H1 (cell line): ENCODE measurements around the gene PDE4D. TPM values are rescaled to one million over a fixed set of nuclear protein-coding genes. Genes with fewer than 3 reads are reported as not detected.

Experiments
- CTCF ChIA-PET: fragments of 300-600 bp; sonication (Branson Sonifier 250); formaldehyde crosslinking; loops from one replicate; lab custom pipeline; 2021; ENCODE audit not compliant: partially characterized antibody; lab: Charles Lee
- POLR2A ChIA-PET: fragments of 300-600 bp; sonication (Branson Sonifier 250); formaldehyde crosslinking; loops from one replicate; lab custom pipeline; 2021; ENCODE audit warnings: inconsistent platforms; ENCODE audit not compliant: partially characterized antibody; lab: Charles Lee
- DNase-seq, 2 experiments: peaks; one replicate each; pipeline versions ENCODE4 v3.0.0 to v3.0.0-alpha.2; 2010 to 2022; ENCODE audit warnings: low spot score in 2 of 2, low read depth in 1 of 2, mixed read lengths in 1 of 2
- FAIRE-seq: peaks from 2 replicates; lab custom pipeline; 2011; peaks lifted over from hg19 to GRCh38; lab: Jason Lieb, UNC
- H2AFZ ChIP-seq: 2 replicates; pipeline ENCODE4 v1.8.1; 2012; ENCODE audit warnings: low read length, inconsistent platforms
- H2AK5ac ChIP-seq: 2 replicates; pipeline ENCODE4 v1.6.1; 2013; ENCODE audit warnings: low read depth, low read length
- H2BK120ac ChIP-seq: replicated peaks from 2 replicates; pipeline ENCODE3; 2013; ENCODE audit warnings: low read depth, low read length, inconsistent platforms
- H2BK12ac ChIP-seq: 2 replicates; pipeline ENCODE4 v1.6.1; 2013; ENCODE audit warnings: low read depth, low read length
- H2BK15ac ChIP-seq: 2 replicates; pipeline ENCODE4 v1.6.1; 2013; ENCODE audit warnings: low read length
- H2BK20ac ChIP-seq: 2 replicates; pipeline ENCODE4 v1.6.1; 2013; ENCODE audit warnings: low read length
- H2BK5ac ChIP-seq: 2 replicates; pipeline ENCODE4 v1.6.1; 2013; ENCODE audit warnings: low read depth, low read length
- H3K14ac ChIP-seq: 2 replicates; pipeline ENCODE4 v1.6.1; 2013; ENCODE audit warnings: inconsistent platforms; ENCODE audit not compliant: insufficient read length
- H3K18ac ChIP-seq: 2 replicates; pipeline ENCODE4 v1.6.1; 2013; ENCODE audit warnings: low read length; ENCODE audit errors: extremely low read depth
- H3K23ac ChIP-seq: 2 replicates; pipeline ENCODE4 v1.6.1; 2013; ENCODE audit warnings: inconsistent platforms; ENCODE audit not compliant: insufficient read length
- H3K23me2 ChIP-seq: 2 replicates; pipeline ENCODE4 v1.6.1; 2013; ENCODE audit warnings: low read depth, low read length
- H3K27ac ChIP-seq: 2 replicates; pipeline ENCODE4 v1.6.1; 2011; ENCODE audit warnings: low read depth, low read length, inconsistent platforms
- H3K27me3 ChIP-seq, 4 experiments: replicated peaks in 1 of 4; 1 replicate in 1 of 4; 2 replicates in 3 of 4; pipeline versions ENCODE4 v1.6.1 to v1.8.1; 2011 to 2013; ENCODE audit warnings: low read length in 3 of 4, mild to moderate bottlenecking in 3 of 4, inconsistent platforms in 2 of 4, mixed read lengths in 2 of 4, moderate library complexity in 1 of 4; ENCODE audit not compliant: control insufficient read depth in 3 of 4, insufficient read depth in 3 of 4; ENCODE audit errors: extremely low read depth in 1 of 4
- H3K36me3 ChIP-seq, 4 experiments: 2 replicates each; pipeline versions ENCODE4 v1.6.1 to v1.8.1; 2011 to 2013; ENCODE audit warnings: mild to moderate bottlenecking in 4 of 4, low read length in 3 of 4, moderate library complexity in 2 of 4, control low read depth in 1 of 4, inconsistent platforms in 1 of 4; ENCODE audit not compliant: insufficient read depth in 4 of 4, control insufficient read depth in 2 of 4
- H3K4ac ChIP-seq: replicated peaks from 2 replicates; pipeline ENCODE3; 2013; ENCODE audit warnings: low read length, low read depth, mixed read lengths, inconsistent platforms; ENCODE audit not compliant: insufficient read length
- H3K4me1 ChIP-seq, 4 experiments: replicated peaks in 1 of 4; 1 replicate in 1 of 4; 2 replicates in 3 of 4; pipeline versions ENCODE4 v1.6.1 to v1.8.1; 2011 to 2013; ENCODE audit warnings: low read length in 3 of 4, inconsistent platforms in 2 of 4, mixed read lengths in 1 of 4; ENCODE audit not compliant: insufficient read depth in 4 of 4, control insufficient read depth in 3 of 4
- H3K4me2 ChIP-seq, 2 experiments: 2 replicates each; pipeline versions ENCODE4 v1.6.1 to v1.8.1; 2011 to 2013; ENCODE audit warnings: low read depth in 2 of 2, low read length in 2 of 2, control low read depth in 1 of 2, inconsistent platforms in 1 of 2, mild to moderate bottlenecking in 1 of 2; ENCODE audit not compliant: insufficient read depth in 1 of 2
- H3K4me3 ChIP-seq, 4 experiments: fragments of 200-600, 300-600 bp in 1 of 4; sonication (generic), shearing (Covaris generic), sonication (Bioruptor Twin) in 1 of 4; 2 replicates each; pipeline versions ENCODE4 v1.5.1 to v1.8.1; 2011 to 2016; ENCODE audit warnings: low read length in 4 of 4, low read depth in 3 of 4, control low read depth in 2 of 4, inconsistent platforms in 2 of 4, mild to moderate bottlenecking in 2 of 4, mixed read lengths in 1 of 4, moderate library complexity in 1 of 4; ENCODE audit not compliant: insufficient read depth in 2 of 4; ENCODE audit errors: extremely low read depth in 1 of 4
- H3K56ac ChIP-seq: replicated peaks from 2 replicates; pipeline ENCODE3; 2013; ENCODE audit warnings: low read depth, mild to moderate bottlenecking, mixed read lengths, low read length, inconsistent platforms; ENCODE audit not compliant: insufficient read length
- H3K79me1 ChIP-seq: 2 replicates; pipeline ENCODE4 v1.6.1; 2013; ENCODE audit warnings: low read depth, low read length, control low read depth
- H3K79me2 ChIP-seq, 2 experiments: 2 replicates each; pipeline versions ENCODE4 v1.6.1 to v1.8.1; 2012 to 2013; ENCODE audit warnings: low read length in 2 of 2, mild to moderate bottlenecking in 2 of 2, inconsistent platforms in 1 of 2; ENCODE audit not compliant: insufficient read depth in 2 of 2, control insufficient read depth in 1 of 2
- H3K9ac ChIP-seq, 4 experiments: replicated peaks in 1 of 4; 1 replicate in 1 of 4; 2 replicates in 3 of 4; pipeline versions ENCODE4 v1.6.1 to v1.8.1; 2011 to 2013; ENCODE audit warnings: low read depth in 3 of 4, low read length in 3 of 4, control low read depth in 2 of 4, mild to moderate bottlenecking in 2 of 4, moderate library complexity in 2 of 4, inconsistent platforms in 1 of 4; ENCODE audit errors: extremely low read depth in 1 of 4
- H3K9me3 ChIP-seq, 2 experiments: 2 replicates each; pipeline versions ENCODE4 v1.6.1 to v1.8.1; 2012 to 2013; ENCODE audit warnings: mild to moderate bottlenecking in 2 of 2, moderate library complexity in 2 of 2, control low read depth in 1 of 2, inconsistent platforms in 1 of 2, low read depth in 1 of 2, low read length in 1 of 2, mixed read lengths in 1 of 2; ENCODE audit not compliant: insufficient read depth in 2 of 2
- H4K20me1 ChIP-seq, 2 experiments: replicated peaks in 1 of 2; 2 replicates each; pipeline versions ENCODE3 to v1.8.1; 2011 to 2013; ENCODE audit warnings: inconsistent platforms in 2 of 2, low read length in 2 of 2, mild to moderate bottlenecking in 1 of 2; ENCODE audit not compliant: insufficient read depth in 2 of 2, control insufficient read depth in 1 of 2
- H4K5ac ChIP-seq: 2 replicates; pipeline ENCODE4 v1.6.1; 2013; ENCODE audit warnings: low read length, low read depth, mixed read lengths, inconsistent platforms; ENCODE audit not compliant: insufficient read length
- H4K8ac ChIP-seq: 2 replicates; pipeline ENCODE4 v1.8.0; 2013; ENCODE audit warnings: mild to moderate bottlenecking, moderate library complexity, low read length, inconsistent platforms; ENCODE audit not compliant: insufficient read depth; ENCODE audit errors: extremely low read depth
- H4K91ac ChIP-seq: replicated peaks from 2 replicates; pipeline ENCODE3; 2013; ENCODE audit warnings: low read length, mixed read lengths, inconsistent platforms; ENCODE audit not compliant: insufficient read length
- ASH2L ChIP-seq: fragments of 200-600, 300-600 bp; sonication (generic); IDR thresholded peaks from one replicate; pipeline ENCODE4 v1.7.1; 2017; ENCODE audit warnings: low read length
- BCL11A ChIP-seq, 2 experiments: IDR thresholded peaks; one replicate each; pipeline ENCODE4 v1.6.1; 2011; ENCODE audit warnings: low read depth in 2 of 2, low read length in 2 of 2, mild to moderate bottlenecking in 2 of 2
- CBX5 ChIP-seq: fragments of 300-800, 300-1000 bp; sonication (generic); IDR thresholded peaks from 2 replicates; pipeline ENCODE4 v1.7.1; 2016; ENCODE audit warnings: antibody characterized with exemption, low read length, low read depth
- JUN ChIP-seq: IDR thresholded peaks from 2 replicates; pipeline ENCODE4 v1.6.1; 2011; ENCODE audit warnings: low read depth, mild to moderate bottlenecking, improper control_type of control experiment, low read length
- KDM1A ChIP-seq: fragments of 200-600, 300-600 bp; sonication (generic); IDR thresholded peaks from 2 replicates; pipeline ENCODE4 v1.7.1; 2016; ENCODE audit warnings: mild to moderate bottlenecking, low read length, borderline replicate concordance
- NRF1 ChIP-seq: IDR thresholded peaks from 2 replicates; pipeline ENCODE4 v1.6.1; 2011; ENCODE audit warnings: mild to moderate bottlenecking, low read depth, low read length, improper control_type of control experiment
- RXRA ChIP-seq: IDR thresholded peaks from 2 replicates; pipeline ENCODE4 v1.6.1; 2011; ENCODE audit warnings: low read depth, mild to moderate bottlenecking, low read length, moderate library complexity; ENCODE audit not compliant: insufficient read depth
- SIX5 ChIP-seq: IDR thresholded peaks from 2 replicates; pipeline ENCODE4 v1.6.1; 2011; ENCODE audit warnings: mild to moderate bottlenecking, low read depth, low read length
- SP1 ChIP-seq: IDR thresholded peaks from 2 replicates; pipeline ENCODE4 v1.6.1; 2011; ENCODE audit warnings: low read depth, low read length
- SRF ChIP-seq: IDR thresholded peaks from 2 replicates; pipeline ENCODE4 v1.6.1; 2011; ENCODE audit warnings: mild to moderate bottlenecking, low read depth, low read length, moderate library complexity
- WGBS, 2 experiments: shearing (Covaris generic) in 1 of 2; methylation state at CpG; one replicate each; pipeline versions ENCODE4 v1.1.6 to v1.1.7; 2013 to 2015; ENCODE audit warnings: low lambda C conversion rate in 2 of 2, mixed read lengths in 2 of 2, inconsistent platforms in 1 of 2, low coverage in 1 of 2, missing lambda C conversion rate in 1 of 2; ENCODE audit not compliant: insufficient replicate concordance in 2 of 2, insufficient coverage in 1 of 2, insufficient read length in 1 of 2; ENCODE audit errors: extremely low coverage in 1 of 2, missing lambda C conversion rate in 1 of 2; 5-methylcytosine and 5-hydroxymethylcytosine counted together
- polyA plus RNA-seq, 7 experiments: library from polyadenylated mRNA; depleted of rRNA in 3 of 7; stranded (reverse) in 5 of 7; unstranded in 2 of 7; fragments of >200 nt in 5 of 7; fragments of 200-250 nt in 2 of 7; gene quantifications; 1 replicate in 5 of 7; 2 replicates in 1 of 7; 4 replicates in 1 of 7; pipeline versions ENCODE4 v1.2.1 to v1.2.3, GENCODE V29; 2011 to 2013; ENCODE audit warnings: missing spikeins in 2 of 7, mixed read lengths in 2 of 7
- total RNA-seq: library from RNA; stranded (reverse); fragmentation: NEBNext Ultra II Directional; extraction: Animal tissue kit (Norgen Biotek cat#: 25700); gene quantifications from 2 replicates; pipeline ENCODE4 v1.2.1, GENCODE V29; 2021
- TF ChIP-seq, protein P1 (sequence below): IDR thresholded peaks from 2 replicates; pipeline ENCODE4 v1.6.1; 2012; ENCODE audit warnings: inconsistent platforms

PDE4D gene
- total and polyA plus RNA-seq, 2 of the 8 experiments (the other 6 are each of a cell fraction or from before 2014, with no cell fraction given) = 2.3 to 3.7 TPM

DNA sequence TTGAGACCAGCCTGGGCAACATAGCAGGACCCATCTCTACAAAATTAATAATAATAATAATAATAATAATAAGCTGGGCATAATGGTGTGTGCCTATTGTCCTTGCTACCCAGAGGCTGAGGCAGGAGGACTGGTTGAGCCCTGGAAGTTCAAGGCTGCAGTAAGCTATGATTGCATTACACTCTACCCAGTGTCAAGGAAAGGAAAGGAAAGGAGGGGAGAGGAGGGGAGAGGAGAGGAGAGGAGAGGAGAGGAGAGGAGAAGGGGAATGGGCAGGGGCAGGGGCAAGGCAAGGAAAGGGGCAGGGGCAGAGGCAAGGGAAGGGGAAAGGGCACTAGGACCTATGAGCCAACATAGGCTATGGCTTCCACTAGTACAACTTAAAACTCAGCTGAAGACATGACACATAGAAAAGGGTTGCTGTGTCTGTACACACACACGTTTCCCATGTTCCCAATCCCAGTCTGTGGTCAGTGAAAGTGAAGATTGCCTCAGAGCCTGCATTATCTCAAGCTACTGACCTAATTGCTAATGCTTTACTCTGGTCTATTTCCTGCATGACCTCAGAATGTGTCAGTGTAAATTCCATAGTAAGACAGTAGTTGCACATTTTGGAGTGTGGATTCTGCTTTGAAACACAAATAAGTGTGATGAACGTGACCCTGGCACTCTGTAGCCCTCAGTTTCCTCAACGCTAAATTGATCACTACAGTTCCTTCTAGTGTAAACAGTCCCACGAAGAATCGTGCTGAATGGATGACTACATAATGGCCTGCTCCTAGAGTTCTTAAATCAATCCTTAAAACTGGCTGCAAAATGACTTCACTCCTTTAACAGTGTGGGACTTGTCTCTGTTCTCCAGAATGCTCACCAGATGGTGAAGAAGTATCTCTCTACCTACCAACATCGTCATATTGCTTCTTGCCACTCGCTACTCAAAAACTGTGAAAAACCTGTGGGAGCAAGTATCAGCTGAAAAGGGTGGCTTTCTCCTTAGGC, 813.6 kb downstream of the PDE4D start:
- POLR2A ChIA-PET = no interaction called here
- no peak overlapping the region for H2BK120ac ChIP-seq
- H3K4me3 ChIP-seq = no peak overlapping the region
- H3K27me3 ChIP-seq = no peaks in the 10 kb centered on the region
- H3K23me2 ChIP-seq = no peaks in the 10 kb centered on the region; the same call in 1 of the 2 replicates
- no peak overlapping the region for H2BK5ac ChIP-seq
- H3K9ac ChIP-seq = no peak overlapping the region; a peak in 1 of 7 replicates
- no peak overlapping the region for H3K4me2 ChIP-seq
- no peak overlapping the region for H3K23ac ChIP-seq
- H4K20me1 ChIP-seq = no peaks in the 10 kb centered on the region
- H3K4ac ChIP-seq = no peak overlapping the region
- H2AFZ ChIP-seq = peak overlapping the region; percentile 57; the same call in 1 of the 2 replicates
- H3K36me3 ChIP-seq = no peaks in the 10 kb centered on the region
- H3K4me1 ChIP-seq = no peaks in the 10 kb centered on the region
- no peak for FAIRE-seq
- no peak overlapping the region for H2BK15ac ChIP-seq
- DNase-seq = no peak
- H4K91ac ChIP-seq = no peak overlapping the region
- H3K14ac ChIP-seq = no peak overlapping the region
- CTCF ChIA-PET = interaction anchor here (0.7 to 1.5 kb wide), 3 partner anchors 19 to 94 kb away, joined by 3 read pairs; no protein-coding TSS in a partner anchor
- no peak overlapping the region for H2BK20ac ChIP-seq
- H3K79me1 ChIP-seq = no peaks in the 10 kb centered on the region
- H4K5ac ChIP-seq = no peak overlapping the region
- no peaks in the 10 kb centered on the region for H3K9me3 ChIP-seq
- H3K18ac ChIP-seq = no peak overlapping the region
- no peak overlapping the region for H2BK12ac ChIP-seq
- no peak overlapping the region for H2AK5ac ChIP-seq
- WGBS, 2 experiments = 93% methylated on average over 7 of the region's 7 CpGs; no CpG with 5 or more reads in 1 of the 2 experiments
- H4K8ac ChIP-seq = no peak overlapping the region
- no peaks in the 10 kb centered on the region for H3K79me2 ChIP-seq
- no peak overlapping the region for H3K56ac ChIP-seq
- no peak overlapping the region for H3K27ac ChIP-seq
- no peak for TF ChIP-seq SP1
- TF ChIP-seq JUN = no peak
- TF ChIP-seq SIX5 = no peak
- TF ChIP-seq, protein P1, sequence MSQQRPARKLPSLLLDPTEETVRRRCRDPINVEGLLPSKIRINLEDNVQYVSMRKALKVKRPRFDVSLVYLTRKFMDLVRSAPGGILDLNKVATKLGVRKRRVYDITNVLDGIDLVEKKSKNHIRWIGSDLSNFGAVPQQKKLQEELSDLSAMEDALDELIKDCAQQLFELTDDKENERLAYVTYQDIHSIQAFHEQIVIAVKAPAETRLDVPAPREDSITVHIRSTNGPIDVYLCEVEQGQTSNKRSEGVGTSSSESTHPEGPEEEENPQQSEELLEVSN = no peak
- no peak for TF ChIP-seq RXRA
- TF ChIP-seq KDM1A = no peak
- no peak for TF ChIP-seq CBX5
- no peak for TF ChIP-seq NRF1
- no peak for TF ChIP-seq BCL11A (IDR thresholded peaks at IDR 0.05; ENCODE audit: low read depth in 2 of 2, low read length in 2 of 2)
- no peak for TF ChIP-seq ASH2L
- no peak for TF ChIP-seq SRF
